ENCODE measurements around the gene KRTAP5-4.
"Not testable (repeated sequence)": the region's sequence is repeated elsewhere in the genome, so short reads cannot be mapped to it uniquely, and the experiment has no call there.

The KRTAP5-4 gene

GRCh38 chr11:1598406-1598805 lies 23.5 kb downstream of the KRTAP5-4 start:
- DNase-seq: not testable (repeated sequence)

- DNase-seq: no peak
Observed at GRCh38 chr11:1597994-1598380, 24.0 kb downstream of the KRTAP5-4 start, which contains the start of gene KRTAP5-2. Gene KRTAP5-2, minus strand, starts transcription at chr11:1598294. Its CDS starts 44 bp downstream, at chr11:1598250.

- no peak for DNase-seq
Observed at GRCh38 chr11:1597331-1597993, 24.5 kb downstream of the KRTAP5-4 start.

GRCh38 chr11:1596576-1597121 lies 25.3 kb downstream of the KRTAP5-4 start:
- not testable (repeated sequence) for DNase-seq

GRCh38 chr11:1595994-1596575 lies 25.9 kb downstream of the KRTAP5-4 start:
- DNase-seq: not testable (repeated sequence)

- DNase-seq: no peak
Observed at GRCh38 chr11:1592628-1593027, 29.3 kb downstream of the KRTAP5-4 start.

GRCh38 chr11:1589996-1590395 lies 31.9 kb downstream of the KRTAP5-4 start:
- no peak for DNase-seq

- not testable (repeated sequence) for DNase-seq
Observed at GRCh38 chr11:1589191-1589963, 32.6 kb downstream of the KRTAP5-4 start.

- no peak for DNase-seq
Observed at GRCh38 chr11:1586699-1587098, 35.2 kb downstream of the KRTAP5-4 start.

- not testable (repeated sequence) for DNase-seq
Observed at GRCh38 chr11:1584661-1585370, 37.1 kb downstream of the KRTAP5-4 start, which contains the start of gene KRTAP5-1. Gene KRTAP5-1, minus strand, starts transcription at chr11:1585283. Its CDS starts 34 bp downstream, at chr11:1585249.

- not testable (repeated sequence) for DNase-seq
Observed at GRCh38 chr11:1582909-1583308, 39.0 kb downstream of the KRTAP5-4 start.

GRCh38 chr11:1581976-1582375 lies 40.0 kb downstream of the KRTAP5-4 start:
- DNase-seq: no peak

GRCh38 chr11:1576825-1577224 lies 45.1 kb downstream of the KRTAP5-4 start:
- no peak for DNase-seq

- DNase-seq: not testable (repeated sequence)
Observed at GRCh38 chr11:1575756-1576155, 46.2 kb downstream of the KRTAP5-4 start.

- DNase-seq: no peak
Observed at GRCh38 chr11:1574933-1575242, 47.0 kb downstream of the KRTAP5-4 start.

GRCh38 chr11:1574238-1574932 lies 47.6 kb downstream of the KRTAP5-4 start:
- DNase-seq: peak; percentile 58

GRCh38 chr11:1573903-1574237 lies 48.1 kb downstream of the KRTAP5-4 start:
- DNase-seq: no peak

GRCh38 chr11:1573077-1573902 lies 48.6 kb downstream of the KRTAP5-4 start:
- peak; percentile 34 for DNase-seq

- peak; percentile 91 for DNase-seq
Observed at GRCh38 chr11:1572197-1573076, 49.5 kb downstream of the KRTAP5-4 start, which contains the start of gene DUSP8. Gene DUSP8, minus strand, starts transcription at chr11:1572271. Its CDS starts 6,445 bp downstream, at chr11:1565826.

GRCh38 chr11:1571760-1572196 lies 50.2 kb downstream of the KRTAP5-4 start:
- DNase-seq: no peak

All from stimulated activated CD4-positive, alpha-beta T cell treated with anti-CD3 and anti-CD28 coated beads, Interleukin-4, amount 100 ng/mL, for 24 hours (primary cell).